CD14-positive monocyte (primary cell): ENCODE data around the gene MRPL14. TPM values are rescaled to one million over a fixed set of nuclear protein-coding genes. Genes with fewer than 3 reads are reported as not detected.

Experiments
- DNase-seq, 3 donors: peaks; one replicate each; pipeline ENCODE4 v3.0.0-alpha.2; 2011 to 2022
- H2AFZ ChIP-seq: 2 replicates; pipeline ENCODE4 v1.6.0; 2012; ENCODE audit warnings: mild to moderate bottlenecking, low read depth, low read length, inconsistent platforms; ENCODE audit not compliant: insufficient read depth, poor library complexity, severe bottlenecking
- H3K27ac ChIP-seq, 2 donors: 1 replicate in 1 of 2; 2 replicates in 1 of 2; pipeline ENCODE4 v1.5.1; 2012 to 2013; ENCODE audit warnings: low read length in 2 of 2, control low read depth in 1 of 2, inconsistent platforms in 1 of 2, low read depth in 1 of 2, mild to moderate bottlenecking in 1 of 2
- H3K27me3 ChIP-seq, 2 donors: one replicate each; pipeline versions ENCODE4 v1.6.0 to v1.6.1; 2011 to 2013; ENCODE audit warnings: low read length in 2 of 2; ENCODE audit not compliant: control insufficient read depth in 2 of 2, insufficient read depth in 2 of 2
- H3K36me3 ChIP-seq, 2 donors: replicated peaks in 1 of 2; 1 replicate in 1 of 2; 2 replicates in 1 of 2; pipeline versions ENCODE4 v1.5.1 to v1.6.1; 2012 to 2013; ENCODE audit warnings: low read length in 2 of 2, control low read depth in 1 of 2, inconsistent platforms in 1 of 2, mild to moderate bottlenecking in 1 of 2; ENCODE audit not compliant: insufficient read depth in 2 of 2, control insufficient read depth in 1 of 2
- H3K4me1 ChIP-seq, 2 donors: 1 replicate in 1 of 2; 2 replicates in 1 of 2; pipeline versions ENCODE4 v1.5.1 to v1.6.1; 2012 to 2013; ENCODE audit warnings: low read length in 2 of 2, control low read depth in 1 of 2, inconsistent platforms in 1 of 2, mild to moderate bottlenecking in 1 of 2, moderate library complexity in 1 of 2; ENCODE audit not compliant: insufficient read depth in 2 of 2, control insufficient read depth in 1 of 2
- H3K4me2 ChIP-seq: replicated peaks from 2 replicates; pipeline ENCODE3; 2012; ENCODE audit warnings: low read length, moderate library complexity, mild to moderate bottlenecking; ENCODE audit not compliant: poor library complexity, severe bottlenecking; ENCODE audit errors: extremely low read depth
- H3K4me3 ChIP-seq, 3 experiments: fragments of 200-600 bp in 1 of 3; sonication (generic) in 1 of 3; replicated peaks in 1 of 3; 1 replicate in 2 of 3; 2 replicates in 1 of 3; pipeline ENCODE4 v1.5.1; 2011 to 2013; ENCODE audit warnings: low read length in 3 of 3, mild to moderate bottlenecking in 3 of 3, control low read depth in 2 of 3, low read depth in 2 of 3, inconsistent platforms in 1 of 3, moderate library complexity in 1 of 3
- H3K79me2 ChIP-seq: 2 replicates; pipeline ENCODE4 v1.6.0; 2012; ENCODE audit warnings: mild to moderate bottlenecking, control low read depth, inconsistent platforms, low read length, moderate library complexity; ENCODE audit not compliant: insufficient read depth
- H3K9ac ChIP-seq: 2 replicates; pipeline ENCODE4 v1.6.0; 2017; ENCODE audit warnings: low read length, mild to moderate bottlenecking; ENCODE audit not compliant: insufficient read depth, poor library complexity, severe bottlenecking
- H3K9me3 ChIP-seq, 2 donors: replicated peaks in 1 of 2; 1 replicate in 1 of 2; 2 replicates in 1 of 2; pipeline versions ENCODE4 v1.5.1 to v1.6.1; 2012 to 2013; ENCODE audit warnings: low read length in 2 of 2, control low read depth in 1 of 2; ENCODE audit not compliant: control insufficient read depth in 1 of 2, insufficient read depth in 1 of 2
- H4K20me1 ChIP-seq: 2 replicates; pipeline ENCODE4 v1.6.0; 2012; ENCODE audit warnings: mild to moderate bottlenecking, low read length, control low read depth, moderate library complexity; ENCODE audit not compliant: insufficient read depth
- H3K27ac Mint-ChIP-seq, 7 donors: one replicate each; pipeline ENCODE4 v1.8.0; 2020; ENCODE audit warnings: mild to moderate bottlenecking in 7 of 7, mixed read lengths in 7 of 7, moderate library complexity in 6 of 7, inconsistent platforms in 2 of 7
- H3K27me3 Mint-ChIP-seq, 3 donors: one replicate each; pipeline ENCODE4 v1.8.0; 2021 to 2022; ENCODE audit warnings: low read depth in 3 of 3, mild to moderate bottlenecking in 3 of 3, mixed read lengths in 3 of 3, moderate library complexity in 3 of 3, inconsistent platforms in 1 of 3
- H3K36me3 Mint-ChIP-seq, 2 donors: one replicate each; pipeline ENCODE4 v1.8.0; 2020; ENCODE audit warnings: mixed read lengths in 2 of 2, inconsistent platforms in 1 of 2, mild to moderate bottlenecking in 1 of 2
- H3K4me1 Mint-ChIP-seq: one replicate; pipeline ENCODE4 v1.8.0; 2020; ENCODE audit warnings: mild to moderate bottlenecking, mixed read lengths
- H3K4me3 Mint-ChIP-seq, 2 donors: one replicate each; pipeline ENCODE4 v1.8.0; 2020; ENCODE audit warnings: mild to moderate bottlenecking in 2 of 2, mixed read lengths in 2 of 2, moderate library complexity in 1 of 2
- H3K9me3 Mint-ChIP-seq, 7 donors: one replicate each; pipeline ENCODE4 v1.8.0; 2020 to 2022; ENCODE audit warnings: mixed read lengths in 7 of 7, mild to moderate bottlenecking in 6 of 7, moderate library complexity in 6 of 7, inconsistent platforms in 2 of 7
- CTCF ChIP-seq: fragments of 200-600 bp; IDR thresholded peaks from one replicate; pipeline ENCODE4 v1.8.0; 2022; ENCODE audit warnings: antibody characterized with exemption, mild to moderate bottlenecking
- WGBS: methylation state at CpG from one replicate; pipeline ENCODE4 v1.1.5; 2013; ENCODE audit warnings: missing lambda C conversion rate; ENCODE audit not compliant: insufficient coverage; 5-methylcytosine and 5-hydroxymethylcytosine counted together
- intact Hi-C, 2 donors: fragments of 100-400 bp; cut with micrococcal nuclease; formaldehyde crosslinking; loops; one replicate each; pipeline versions ENCODE4 v1.15.0 to v1.15.1; 2023
- polyA plus RNA-seq, 3 donors: library from polyadenylated mRNA; depleted of rRNA in 1 of 3; unstranded in 2 of 3; stranded (reverse) in 1 of 3; fragments of 300-500 nt in 2 of 3; fragments of >200 nt in 1 of 3; fragmentation: Illumina TruSeq in 2 of 3; gene quantifications; 1 replicate in 2 of 3; 2 replicates in 1 of 3; pipeline ENCODE4 v1.2.3, GENCODE V29; 2012 to 2021

Gene MRPL14
- polyA plus RNA-seq, 3 donors, result 18.5 to 91.5 (median 78.2) TPM

- no peak for DNase-seq
- H3K4me2 ChIP-seq, result no peak overlapping the region
- no peaks in the 10 kb centered on the region for H4K20me1 ChIP-seq
- no peak for TF ChIP-seq CTCF
- H3K4me3 ChIP-seq, result no peak overlapping the region
- no peaks in the 10 kb centered on the region for H3K9me3 ChIP-seq
- no peaks in the 10 kb centered on the region for H3K4me1 Mint-ChIP-seq
- H3K27me3 ChIP-seq, result no peaks in the 10 kb centered on the region
- H3K36me3 Mint-ChIP-seq, result peaks cover 3 to 7% of the 10 kb centered on the region in 2 donors
- no peaks in the 10 kb centered on the region for H3K4me1 ChIP-seq
- no peak overlapping the region for H3K9ac ChIP-seq
- no peaks in the 10 kb centered on the region for H3K36me3 ChIP-seq
- no peaks in the 10 kb centered on the region for H3K79me2 ChIP-seq
- no peak overlapping the region for H2AFZ ChIP-seq
- no peak overlapping the region for H3K27ac ChIP-seq
- no peak overlapping the region for H3K4me3 Mint-ChIP-seq
- H3K27me3 Mint-ChIP-seq, result peaks cover 0 to 2% (median 0%) of the 10 kb centered on the region in 3 donors
- no peak overlapping the region for H3K27ac Mint-ChIP-seq
- WGBS, result 100% methylated on average over 1 of the region's 2 CpGs
- no peaks in the 10 kb centered on the region for H3K9me3 Mint-ChIP-seq
- intact Hi-C loops, result no loop called here
These were observed 39.6 kb downstream of the MRPL14 start for GRCh38 chr6:44087623-44088022.

GRCh38 chr6:44086931-44087574 lies 40.2 kb downstream of the MRPL14 start:
- Histone ChIP-seq H3K4me2 (no peak overlapping the region), H3K27ac (no peak overlapping the region), H3K4me3 (no peak overlapping the region), H3K36me3 (no peaks in the 10 kb centered on the region), H3K4me1 (no peaks in the 10 kb centered on the region), H3K9me3 (no peaks in the 10 kb centered on the region), H3K27me3 (no peaks in the 10 kb centered on the region), H3K79me2 (no peaks in the 10 kb centered on the region), H2AFZ (no peak overlapping the region), H4K20me1 (no peaks in the 10 kb centered on the region), H3K9ac (no peak overlapping the region)
- Mint-ChIP-seq H3K9me3 (no peaks in the 10 kb centered on the region), H3K36me3 (peaks cover 2 to 7% of the 10 kb centered on the region in 2 donors), H3K27me3 (peaks cover 0 to 3% (median 0%) of the 10 kb centered on the region in 3 donors), H3K4me1 (no peaks in the 10 kb centered on the region), H3K27ac (peak overlapping the region in 1 of 7 donors; percentile 74), H3K4me3 (no peak overlapping the region)
- TF ChIP-seq CTCF, result no peak
- WGBS, result 71% methylated on average over 7 of the region's 9 CpGs
- DNase-seq, result no peak
- intact Hi-C loops, result no loop called here
